HG03457 (cell line): ENCODE data around the gene GRM8.

ENCODE experiments used
- ATAC-seq: cut with Tn5 transposase; IDR thresholded peaks from one replicate; pipeline ENCODE4 v1.9.1; 2021; ENCODE audit warnings: moderate number of reproducible peaks; ENCODE audit not compliant: unreplicated experiment

GRM8 gene

DNA sequence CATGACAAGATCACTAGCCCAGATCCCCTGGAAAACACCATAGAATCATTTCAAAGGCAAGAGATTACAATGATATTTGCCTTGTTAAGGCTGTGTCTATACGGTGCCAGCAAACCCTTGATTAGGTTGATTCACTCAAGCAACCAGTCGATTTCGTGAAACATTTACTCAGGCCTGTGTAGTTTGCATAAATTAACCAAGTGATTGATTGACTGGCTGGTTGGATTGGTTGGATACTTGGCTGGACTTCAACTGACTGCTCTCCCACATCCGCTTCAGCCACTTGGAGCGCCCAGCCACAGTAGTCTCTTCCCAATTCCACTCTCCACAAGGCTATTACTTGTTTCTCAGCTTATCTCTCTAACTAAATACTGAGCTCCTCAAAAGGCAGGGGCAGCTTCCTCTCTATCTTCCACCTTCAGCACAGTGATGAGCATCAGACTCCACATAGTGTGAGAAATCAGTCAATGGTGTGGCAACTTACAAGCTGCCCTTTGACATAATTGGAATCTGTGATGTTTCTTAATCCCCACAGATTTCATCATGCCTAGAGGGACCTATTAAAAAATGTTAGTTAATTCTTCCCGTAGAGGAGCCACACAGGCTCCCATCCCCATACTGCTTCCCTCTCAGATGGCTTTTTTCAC is 217.4 kb downstream of the GRM8 start:
- ATAC-seq, result no peak

DNA sequence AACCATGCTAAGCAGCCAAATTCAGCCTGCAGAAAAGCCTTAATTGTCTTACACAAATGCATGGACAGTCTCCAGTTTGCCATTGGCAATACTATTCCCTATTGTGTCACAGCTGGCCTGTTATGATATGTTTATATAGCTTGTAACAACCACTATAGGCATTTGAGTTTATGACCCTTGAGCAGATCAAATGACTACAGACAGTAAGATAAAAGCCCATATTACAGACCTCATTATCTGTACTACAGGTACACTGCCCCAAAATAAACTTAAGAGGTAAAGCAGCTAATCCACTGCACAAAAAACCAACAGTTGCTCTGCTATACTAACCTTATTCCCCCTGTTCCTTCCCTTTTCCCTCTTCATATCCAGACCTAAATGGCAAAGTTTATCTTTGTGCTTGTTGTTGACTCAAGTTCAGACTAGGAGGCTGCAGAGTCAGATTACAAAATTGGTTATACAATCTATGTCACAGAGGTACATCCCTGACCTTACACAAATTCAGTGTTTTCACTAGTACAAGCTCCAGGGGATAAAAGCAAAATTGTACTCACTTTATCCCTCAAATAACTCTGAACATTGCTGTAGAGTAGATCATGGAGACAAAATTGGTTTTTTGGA is 218.4 kb downstream of the GRM8 start:
- no peak for ATAC-seq

DNA sequence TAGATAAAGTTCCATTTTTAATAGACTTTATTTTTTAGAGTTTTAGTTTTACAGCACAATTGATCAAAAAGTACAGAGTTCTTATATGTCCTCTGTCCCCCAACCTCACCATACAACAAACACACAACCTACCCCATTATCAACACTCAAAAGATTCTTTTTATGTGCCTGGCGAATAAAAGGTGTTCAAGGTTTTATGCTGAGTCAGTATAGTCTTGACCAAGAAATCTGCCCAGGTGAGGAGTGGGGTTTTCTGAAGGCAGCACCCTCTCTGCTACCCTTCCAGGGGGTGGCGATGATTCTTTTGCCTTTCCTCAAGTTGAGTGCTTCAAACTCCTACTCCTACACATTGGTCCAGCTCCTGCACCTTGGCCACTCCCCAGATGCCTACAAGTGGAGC is 222.9 kb downstream of the GRM8 start:
- ATAC-seq, result no peak

DNA sequence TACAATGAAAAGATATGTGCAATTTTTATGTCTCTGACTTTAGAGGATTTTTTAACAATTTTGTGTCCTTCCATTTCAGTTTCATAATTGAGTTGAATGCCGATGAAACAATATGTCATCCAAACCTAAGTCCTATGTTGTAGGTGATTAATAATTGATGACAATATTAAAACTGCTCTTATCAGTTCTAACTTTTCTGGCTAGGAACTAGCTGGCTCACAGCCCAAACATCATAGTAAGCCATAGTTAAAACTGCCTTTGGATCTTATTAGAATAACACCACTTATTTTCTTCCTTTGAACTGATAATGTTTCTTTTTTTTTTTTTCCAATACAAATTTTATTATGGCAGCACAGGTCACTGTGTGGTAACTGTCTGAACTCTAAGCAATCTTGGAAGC is 230.9 kb downstream of the GRM8 start:
- no peak for ATAC-seq

DNA sequence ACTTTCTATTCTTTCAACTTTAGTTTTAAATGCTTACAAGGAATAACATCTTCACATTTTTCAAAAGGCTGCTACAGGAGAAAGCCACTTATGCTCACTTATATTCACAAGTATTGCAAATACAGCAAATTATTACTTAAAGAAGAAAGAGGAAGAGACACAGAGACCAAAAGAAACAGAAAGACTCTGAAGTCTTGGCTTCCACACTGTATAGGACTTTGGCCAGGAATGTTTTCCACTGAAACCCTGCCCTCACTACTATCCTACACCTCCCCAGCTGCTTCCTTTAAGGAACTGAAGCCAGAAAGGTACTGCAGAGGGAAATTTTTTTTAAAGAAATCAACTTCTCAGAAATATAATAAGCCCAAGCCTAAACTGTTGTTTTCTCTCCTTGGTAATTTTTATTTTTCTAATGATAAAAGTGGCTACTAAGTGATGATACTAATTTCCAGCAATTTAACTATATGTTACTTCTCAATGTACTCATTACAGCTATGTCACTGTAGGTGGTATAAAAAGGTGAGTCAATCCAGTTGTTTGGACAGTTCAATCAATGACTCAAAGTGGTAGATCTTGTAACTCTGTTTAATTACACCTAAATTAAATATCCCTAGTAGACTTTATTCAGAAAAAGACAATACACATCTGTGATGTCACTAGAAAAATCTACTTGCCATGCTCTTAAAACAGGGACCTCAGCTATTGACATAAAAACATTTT is 231.6 kb downstream of the GRM8 start:
- ATAC-seq, result no peak

DNA sequence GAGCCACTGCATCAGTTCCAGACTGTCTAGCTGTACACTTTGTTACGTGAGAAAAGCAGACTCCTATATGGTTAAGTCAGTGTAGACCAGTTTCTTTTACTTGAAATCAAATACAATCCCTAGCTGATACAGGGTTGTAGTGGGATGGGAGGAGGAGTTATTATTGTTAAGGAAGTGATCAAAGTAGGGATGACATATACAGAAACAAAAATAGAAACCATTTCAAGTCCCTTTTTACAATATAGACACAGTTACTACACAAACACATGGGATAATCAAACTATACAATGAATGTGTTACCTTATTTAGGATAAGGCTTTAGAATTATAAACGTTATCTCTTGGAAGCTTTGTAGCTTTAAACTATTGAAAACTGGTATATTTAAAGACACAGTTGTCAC is 233.9 kb downstream of the GRM8 start:
- ATAC-seq, result no peak

DNA sequence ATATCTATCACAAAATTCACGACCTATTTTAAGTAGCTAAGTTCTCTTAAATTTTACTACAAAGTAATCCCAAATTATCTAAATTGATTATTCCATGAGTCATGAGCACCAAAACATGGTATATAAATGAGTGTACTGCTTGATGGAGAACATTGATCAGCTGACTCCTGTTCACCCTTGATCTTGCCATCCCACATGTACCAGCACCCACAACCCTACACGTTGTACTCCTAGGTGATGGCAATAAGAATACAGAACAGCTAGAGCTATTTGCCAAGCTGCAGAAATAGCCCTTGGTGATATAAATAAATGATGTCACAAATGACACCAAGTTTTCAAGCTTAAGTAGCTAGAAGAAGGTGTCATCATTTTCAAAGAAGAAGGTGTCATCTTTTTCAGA is 235.5 kb downstream of the GRM8 start:
- no peak for ATAC-seq

DNA sequence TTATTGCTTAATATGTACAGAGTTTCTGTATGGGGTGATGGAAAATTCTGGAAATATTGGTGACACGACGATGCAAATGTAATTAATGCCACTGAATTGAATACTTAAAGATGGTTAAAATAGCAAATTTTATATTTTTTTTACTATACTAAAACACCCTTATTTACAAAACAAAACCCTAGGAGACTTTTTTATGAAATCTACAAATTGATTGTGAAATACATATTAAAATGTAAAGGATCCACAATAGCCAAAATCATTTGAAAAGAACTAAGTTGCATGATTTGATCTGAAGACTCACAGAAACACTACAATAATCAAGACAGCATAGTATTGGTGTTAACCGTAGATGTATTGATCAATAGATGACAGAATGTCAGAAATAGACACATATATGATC is 252.0 kb downstream of the GRM8 start:
- no peak for ATAC-seq

DNA sequence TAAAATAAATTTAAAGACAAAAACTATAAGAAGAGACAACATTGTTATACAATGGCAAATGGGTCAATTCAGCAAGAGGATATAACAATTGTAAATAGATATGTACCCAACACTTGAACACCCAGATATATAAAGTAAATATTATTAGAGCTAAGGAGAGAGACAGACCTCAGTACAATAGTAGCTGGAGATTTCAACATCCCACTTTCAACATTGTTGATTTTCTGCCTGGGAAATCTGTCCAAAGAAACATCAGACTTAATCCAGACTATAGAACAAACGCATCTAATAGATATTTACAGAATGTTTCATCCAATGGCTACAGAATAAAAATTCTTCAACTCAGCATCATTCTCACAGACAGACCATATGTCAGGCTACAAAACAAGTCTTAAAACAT is 256.1 kb downstream of the GRM8 start:
- ATAC-seq, result no peak

DNA sequence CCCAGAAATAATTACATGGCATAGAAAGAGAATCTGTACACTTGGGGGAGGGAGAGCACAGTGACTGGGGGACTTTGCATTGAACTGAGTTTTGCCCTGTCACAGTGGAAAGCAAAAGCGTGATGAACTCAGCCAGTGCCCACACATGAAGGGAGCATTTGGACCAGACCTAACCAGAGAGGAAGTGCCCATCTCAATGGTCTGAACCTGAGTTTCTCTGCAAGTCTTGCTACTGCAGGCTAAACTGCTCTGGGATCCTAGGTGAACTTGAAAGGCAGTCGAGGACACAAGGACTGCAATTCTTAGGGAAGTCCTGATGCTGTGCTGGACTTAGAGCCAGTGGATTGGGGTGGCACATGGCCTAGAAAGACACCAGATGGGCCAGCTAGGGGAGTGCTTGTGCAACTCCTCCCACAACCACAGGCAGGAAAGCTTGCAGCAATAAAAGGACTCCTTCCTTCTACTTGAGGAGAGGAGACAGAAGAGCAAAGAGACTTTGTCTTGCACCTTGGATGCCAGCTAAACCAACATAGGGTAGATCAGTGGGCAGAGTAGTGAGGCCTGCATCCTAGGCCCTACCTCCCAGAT is 259.0 kb downstream of the GRM8 start:
- ATAC-seq, result no peak

DNA sequence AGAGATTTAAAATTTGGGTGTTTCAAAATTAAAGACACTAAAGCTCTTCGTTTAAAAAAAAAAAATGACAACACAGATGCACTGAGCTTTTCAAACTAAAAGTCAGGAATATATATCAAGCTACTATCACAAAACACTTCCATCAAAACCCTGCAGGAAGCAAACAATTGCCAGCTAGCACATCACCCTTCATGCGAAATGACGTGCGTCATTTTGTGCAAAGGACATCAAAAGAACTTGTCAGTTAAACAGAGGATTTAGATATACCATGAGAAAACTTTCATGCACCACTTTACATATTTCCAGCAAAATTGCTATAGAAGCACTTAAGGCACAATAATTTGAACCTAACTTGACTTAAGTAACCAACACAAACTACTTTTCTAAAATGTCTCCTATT is 264.7 kb downstream of the GRM8 start:
- no peak for ATAC-seq

DNA sequence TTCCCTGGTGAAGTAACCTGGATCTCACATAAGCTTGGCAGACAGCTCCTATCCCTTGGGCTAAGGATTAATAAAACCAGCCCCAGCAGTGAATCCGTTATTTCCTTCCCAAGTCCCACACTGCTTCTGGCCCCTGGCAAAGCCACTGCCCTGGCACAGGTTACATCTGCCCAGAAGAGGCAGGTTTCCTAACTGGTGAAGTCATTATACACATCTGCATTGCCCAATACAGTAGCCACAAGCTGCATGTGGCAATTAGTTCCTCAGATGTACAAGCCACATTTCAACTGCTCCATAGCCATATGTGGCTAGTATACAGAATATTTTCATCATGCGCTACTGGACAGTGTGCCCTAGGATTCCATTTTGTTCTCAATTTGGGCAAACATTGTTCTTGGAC is 273.0 kb downstream of the GRM8 start:
- no peak for ATAC-seq

DNA sequence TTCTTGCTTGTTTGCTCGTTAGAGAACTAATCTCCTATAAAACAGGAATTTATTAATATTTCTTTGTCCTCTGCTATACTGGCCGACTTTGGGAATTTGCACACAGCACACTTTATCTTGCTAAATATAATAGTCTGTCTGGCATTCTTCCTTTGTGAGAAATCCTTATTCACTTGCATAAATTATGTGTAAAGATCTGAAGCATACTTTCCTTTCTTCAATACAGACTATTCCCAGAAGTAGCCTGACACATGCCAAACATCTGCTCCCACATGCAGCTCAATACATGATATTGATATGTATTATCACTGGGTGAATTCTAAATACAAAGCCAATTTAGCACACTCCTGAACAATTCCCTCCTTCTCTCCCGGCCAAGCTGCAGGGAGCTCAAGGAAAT is 273.9 kb downstream of the GRM8 start:
- ATAC-seq, result no peak

DNA sequence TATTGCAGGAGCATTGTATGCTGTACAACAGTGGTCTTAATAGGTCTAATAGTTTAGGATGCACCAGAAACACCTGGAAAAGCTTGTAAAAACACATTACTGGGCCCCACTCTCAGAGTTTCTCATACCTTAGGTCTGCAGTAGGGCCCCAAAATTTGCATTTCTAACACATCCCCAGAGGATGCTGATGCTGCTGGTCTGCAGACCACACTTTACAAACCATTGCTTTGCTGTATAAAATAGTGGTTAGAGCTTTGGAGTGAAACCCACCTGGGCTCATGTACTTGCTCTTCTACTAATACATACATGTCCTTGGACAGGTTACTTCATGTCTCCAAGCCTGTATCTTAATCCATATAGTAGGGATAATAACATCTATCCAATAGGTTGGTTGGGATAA is 279.7 kb downstream of the GRM8 start:
- no peak for ATAC-seq

DNA sequence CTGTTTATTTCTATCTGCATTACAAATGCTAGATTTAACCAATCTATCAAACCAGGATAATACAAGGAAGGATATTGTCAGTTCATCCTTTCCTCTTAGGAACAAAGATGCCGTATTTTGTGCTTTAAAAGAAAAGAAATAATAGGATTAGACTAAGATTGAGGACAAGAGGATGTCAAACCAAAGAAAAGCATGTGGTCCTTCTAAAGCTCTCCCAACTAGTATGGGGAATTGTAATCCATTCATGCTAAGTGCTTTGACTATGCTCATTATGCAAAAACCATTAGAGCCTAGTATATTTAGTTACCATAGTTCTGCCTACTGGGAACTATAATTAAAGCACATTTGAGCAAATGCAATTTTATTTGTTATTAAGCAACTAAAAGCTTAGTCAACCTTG is 280.2 kb downstream of the GRM8 start:
- ATAC-seq, result no peak

DNA sequence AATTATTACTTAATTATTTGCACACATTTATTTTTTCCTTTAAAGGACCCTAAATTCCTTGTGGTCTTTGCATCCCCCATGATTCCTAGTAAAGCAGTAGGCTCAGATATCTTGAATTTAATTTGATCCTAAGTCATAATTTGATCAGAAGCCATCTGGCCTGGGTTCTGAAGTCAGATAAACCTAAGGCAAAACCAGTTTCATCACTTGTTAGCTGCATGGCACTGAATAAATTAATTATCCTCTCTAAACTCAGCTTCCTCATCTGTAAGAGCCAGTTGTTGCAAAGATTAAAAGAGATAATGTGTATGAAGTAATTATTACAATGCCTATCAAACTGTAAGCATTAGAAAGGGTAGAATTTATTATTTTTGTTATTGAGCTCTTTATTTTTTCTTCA is 293.1 kb downstream of the GRM8 start:
- no peak for ATAC-seq

DNA sequence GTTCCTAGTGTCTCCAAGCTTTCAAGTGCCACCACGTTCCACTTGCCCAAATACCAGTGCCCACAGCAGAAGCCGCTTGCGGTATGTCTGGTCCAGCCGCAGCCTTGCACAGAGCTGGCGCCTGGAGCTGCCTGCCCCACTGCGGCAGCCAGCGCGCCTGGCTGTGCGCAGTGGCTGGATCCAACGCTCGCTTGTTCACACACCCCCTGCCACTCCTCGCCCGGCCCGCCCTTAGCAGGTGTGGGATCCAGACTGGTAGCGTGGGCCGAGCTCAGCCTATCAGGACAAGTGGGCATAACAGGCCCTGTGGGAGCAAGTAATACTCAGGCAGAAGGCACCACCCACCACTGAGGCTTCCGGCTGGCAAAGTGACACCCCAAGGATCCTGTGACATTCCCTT is 294.4 kb downstream of the GRM8 start:
- no peak for ATAC-seq

DNA sequence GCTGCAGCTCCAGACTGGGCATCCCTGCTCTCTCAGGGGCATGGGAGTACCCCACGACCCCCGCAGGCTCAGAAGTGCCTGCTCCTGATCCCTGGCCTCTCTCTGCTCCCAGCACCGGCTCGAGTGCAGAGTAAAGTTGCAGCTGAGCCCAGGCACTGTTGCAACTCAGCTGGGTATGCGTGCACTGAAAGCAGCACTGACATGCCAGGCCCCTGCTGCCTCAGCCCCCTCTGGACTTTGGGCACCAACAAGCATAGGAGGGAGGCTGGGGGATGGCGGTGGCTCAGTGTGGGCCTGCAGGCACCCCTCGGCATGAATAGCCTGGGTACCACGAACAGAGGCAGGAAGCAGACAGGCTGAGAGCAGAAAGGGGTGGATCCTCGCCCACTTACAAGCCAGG is 295.3 kb downstream of the GRM8 start:
- no peak for ATAC-seq

DNA sequence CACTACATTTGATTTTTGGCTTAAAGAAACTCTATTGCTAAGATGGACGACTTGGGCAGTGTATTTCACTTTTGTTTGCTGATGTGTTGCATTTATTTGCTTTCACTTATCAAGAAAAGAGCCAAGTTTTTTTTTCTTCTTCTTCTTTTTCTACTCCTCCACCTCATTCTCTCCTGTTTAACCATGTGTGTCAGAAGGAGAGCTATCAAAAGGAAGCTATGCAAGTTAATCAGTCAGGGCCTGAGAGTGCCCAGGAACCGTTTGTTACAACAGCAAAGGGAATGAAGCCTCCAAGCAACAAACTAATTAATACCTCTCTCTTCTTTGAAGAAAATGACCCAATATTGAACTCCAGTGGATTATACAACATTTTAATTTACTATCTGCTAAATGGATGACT is 299.3 kb downstream of the GRM8 start:
- no peak for ATAC-seq

DNA sequence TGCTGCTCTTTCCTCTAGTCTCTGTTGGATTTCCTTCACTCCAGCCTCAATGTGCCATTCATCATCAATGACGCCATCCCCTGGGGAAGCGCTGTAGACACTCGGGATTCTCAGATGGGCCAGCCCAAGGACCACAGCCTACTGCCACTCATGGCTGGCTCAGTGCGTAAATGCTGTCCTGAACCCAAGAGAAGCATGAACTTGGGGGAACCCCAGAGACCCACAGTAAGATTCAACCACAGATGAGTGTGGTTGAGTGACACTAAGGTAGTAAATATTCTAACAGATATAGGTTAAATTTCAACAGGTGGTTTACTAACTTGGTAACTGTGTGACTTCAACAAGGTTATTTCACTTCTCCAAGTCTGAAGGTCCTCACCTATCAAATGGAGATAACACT is 304.1 kb downstream of the GRM8 start:
- peak; percentile 84 for ATAC-seq

DNA sequence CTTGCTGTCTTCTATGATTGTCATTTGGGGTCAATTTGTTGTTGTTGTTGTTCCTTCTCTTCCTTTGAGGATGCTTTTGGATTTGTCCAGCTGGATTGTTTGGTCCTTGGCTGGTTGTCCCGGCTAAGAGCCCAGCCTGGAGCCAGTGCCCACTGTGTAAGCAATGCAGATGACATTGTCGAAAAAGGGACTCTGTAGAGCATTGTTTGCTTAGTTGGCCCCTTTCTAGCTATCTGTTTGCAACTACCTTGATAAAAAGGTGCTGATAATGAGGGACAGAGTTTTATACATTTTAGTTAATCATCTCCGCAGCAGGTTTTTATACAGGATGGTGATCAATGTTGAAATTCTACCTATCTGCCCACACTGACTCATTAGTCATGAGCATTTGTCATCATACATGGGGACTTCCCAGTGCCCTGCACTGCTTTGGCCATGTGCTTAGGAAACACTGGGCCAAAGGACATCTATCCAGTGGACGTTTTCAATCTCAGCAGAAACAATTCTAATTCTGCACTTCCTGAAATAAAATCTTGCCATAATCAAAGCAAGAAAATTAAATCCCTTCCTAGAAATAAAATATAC is 311.9 kb downstream of the GRM8 start:
- no peak for ATAC-seq

DNA sequence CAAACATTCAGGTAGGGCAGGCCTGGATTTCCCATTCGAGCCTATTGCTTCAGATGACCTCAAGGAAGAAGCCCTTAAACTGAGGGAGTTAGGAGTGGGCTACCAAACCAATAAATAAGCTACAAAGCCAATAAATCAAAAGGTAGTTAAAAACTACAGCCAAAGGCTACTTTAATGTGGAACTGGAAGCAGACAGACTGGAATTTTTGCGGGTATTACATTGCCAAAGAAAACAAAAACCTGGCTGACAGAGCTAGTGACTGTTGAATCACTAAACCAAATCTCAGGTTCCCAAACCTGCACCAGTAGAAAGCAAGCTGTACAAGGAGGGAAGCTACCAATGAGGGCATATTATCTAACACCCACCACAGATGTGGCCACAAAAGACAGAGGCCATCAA is 315.6 kb downstream of the GRM8 start:
- no peak for ATAC-seq
